DOHH2 (cell line): Measurements from ENCODE around the gene C3orf70.

ENCODE experiments used
- EZH2phosphoT487 ChIP-seq: fragments of 200-600 bp; sonication (generic); IDR thresholded peaks from 2 replicates; pipeline ENCODE4 v1.6.1; 2017; ENCODE audit warnings: borderline replicate concordance, mild to moderate bottlenecking, antibody characterized with exemption, low read length, moderate library complexity, mixed read lengths
- TF ChIP-seq, protein P1 (sequence below): fragments of 200-600 bp; sonication (generic); IDR thresholded peaks from one replicate; pipeline ENCODE4 v1.5.1; 2014; ENCODE audit warnings: antibody characterized with exemption, mild to moderate bottlenecking, low read depth, low read length; ENCODE audit not compliant: poor library complexity, severe bottlenecking

DNA sequence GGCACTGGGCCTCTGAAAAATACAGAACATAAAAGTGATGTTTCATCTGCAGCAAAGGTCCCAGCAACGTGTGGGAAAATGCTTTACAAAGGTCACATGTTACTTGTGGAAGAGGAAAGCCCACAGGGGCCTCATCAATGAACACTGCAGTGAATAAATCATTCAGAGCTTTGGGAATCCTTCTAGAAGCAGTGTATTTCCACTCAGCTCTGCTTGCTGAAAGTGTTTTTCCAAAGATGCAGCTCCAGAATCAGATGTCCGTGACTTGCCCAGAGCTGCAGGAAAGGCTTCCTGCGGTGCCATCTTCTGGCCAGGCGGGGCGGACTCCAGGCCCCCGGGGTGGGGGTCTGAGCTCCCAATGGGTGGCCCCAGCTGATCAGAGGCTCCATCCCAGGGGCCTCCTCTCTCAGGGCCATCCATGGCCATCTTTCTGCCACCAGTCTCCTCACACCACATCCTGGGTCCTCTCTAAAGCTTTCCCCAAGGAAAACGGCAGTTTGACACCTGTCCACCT lies 81.5 kb downstream of the C3orf70 start:
- TF ChIP-seq, protein P1, sequence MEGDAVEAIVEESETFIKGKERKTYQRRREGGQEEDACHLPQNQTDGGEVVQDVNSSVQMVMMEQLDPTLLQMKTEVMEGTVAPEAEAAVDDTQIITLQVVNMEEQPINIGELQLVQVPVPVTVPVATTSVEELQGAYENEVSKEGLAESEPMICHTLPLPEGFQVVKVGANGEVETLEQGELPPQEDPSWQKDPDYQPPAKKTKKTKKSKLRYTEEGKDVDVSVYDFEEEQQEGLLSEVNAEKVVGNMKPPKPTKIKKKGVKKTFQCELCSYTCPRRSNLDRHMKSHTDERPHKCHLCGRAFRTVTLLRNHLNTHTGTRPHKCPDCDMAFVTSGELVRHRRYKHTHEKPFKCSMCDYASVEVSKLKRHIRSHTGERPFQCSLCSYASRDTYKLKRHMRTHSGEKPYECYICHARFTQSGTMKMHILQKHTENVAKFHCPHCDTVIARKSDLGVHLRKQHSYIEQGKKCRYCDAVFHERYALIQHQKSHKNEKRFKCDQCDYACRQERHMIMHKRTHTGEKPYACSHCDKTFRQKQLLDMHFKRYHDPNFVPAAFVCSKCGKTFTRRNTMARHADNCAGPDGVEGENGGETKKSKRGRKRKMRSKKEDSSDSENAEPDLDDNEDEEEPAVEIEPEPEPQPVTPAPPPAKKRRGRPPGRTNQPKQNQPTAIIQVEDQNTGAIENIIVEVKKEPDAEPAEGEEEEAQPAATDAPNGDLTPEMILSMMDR: no peak
- no peak for TF ChIP-seq EZH2phosphoT487
